Amniotic epithelial cell (primary cell): Measurements from ENCODE around the gene AMN.

ENCODE experiments used
- DNase-seq: peaks from one replicate; pipeline ENCODE4 v3.0.0-alpha.2; 2010; ENCODE audit warnings: low read depth

Gene AMN

GRCh38 chr14:102899516-102899900 lies 23.0 kb upstream of the AMN start:
- DNase-seq, result no peak

GRCh38 chr14:102900631-102901571 lies 21.6 kb upstream of the AMN start:
- no peak for DNase-seq

- DNase-seq, result no peak
Measured at GRCh38 chr14:102901633-102902032, 20.8 kb upstream of the AMN start.

- DNase-seq, result no peak
Measured at GRCh38 chr14:102902086-102902485, 20.4 kb upstream of the AMN start.

- DNase-seq, result no peak
Measured at GRCh38 chr14:102902523-102903247, 19.8 kb upstream of the AMN start.

- DNase-seq, result no peak
Measured at GRCh38 chr14:102903248-102903888, 19.1 kb upstream of the AMN start.

GRCh38 chr14:102903889-102904512 lies 18.5 kb upstream of the AMN start:
- no peak for DNase-seq

GRCh38 chr14:102905116-102906108 lies 17.1 kb upstream of the AMN start:
- no peak for DNase-seq

GRCh38 chr14:102906616-102907302 lies 15.7 kb upstream of the AMN start:
- DNase-seq, result no peak

- no peak for DNase-seq
Measured at GRCh38 chr14:102907303-102907844, 15.1 kb upstream of the AMN start.

GRCh38 chr14:102907980-102908730 lies 14.3 kb upstream of the AMN start:
- DNase-seq, result no peak

- no peak for DNase-seq
Measured at GRCh38 chr14:102908766-102909455, 13.6 kb upstream of the AMN start.

- DNase-seq, result no peak
Measured at GRCh38 chr14:102909462-102909861, 13.0 kb upstream of the AMN start.

- DNase-seq, result no peak
Measured at GRCh38 chr14:102909911-102910310, 12.6 kb upstream of the AMN start.

- DNase-seq, result no peak
Measured at GRCh38 chr14:102910442-102910841, 12.0 kb upstream of the AMN start.

GRCh38 chr14:102911541-102911951 lies 10.9 kb upstream of the AMN start:
- no peak for DNase-seq

- DNase-seq, result no peak
Measured at GRCh38 chr14:102911991-102912761, 10.3 kb upstream of the AMN start.
